Fibroblast of the aortic adventitia (primary cell): ENCODE data around the gene MANBA. TPM values are rescaled to one million over a fixed set of nuclear protein-coding genes. Genes with fewer than 3 reads are reported as not detected.

Experiments
- DNase-seq: peaks from one replicate; pipeline ENCODE4 v3.0.0-alpha.2; 2010; ENCODE audit warnings: low read depth
- H3K4me3 ChIP-seq: 2 replicates; pipeline ENCODE4 v1.5.1; 2011; ENCODE audit warnings: low read depth, mild to moderate bottlenecking, control low read depth, low read length, moderate library complexity
- total RNA-seq: library from RNA; depleted of rRNA; stranded (reverse); fragments of >200 nt; gene quantifications from 2 replicates; pipeline ENCODE4 v1.2.3, GENCODE V29; 2012; ENCODE audit warnings: low replicate concordance
- TF ChIP-seq, protein P1 (sequence below): IDR thresholded peaks from 2 replicates; pipeline ENCODE4 v1.5.1; 2011; ENCODE audit warnings: mild to moderate bottlenecking, low read length, control low read depth, inconsistent platforms; ENCODE audit not compliant: insufficient read depth

Gene MANBA
- total RNA-seq, 1 donor, result 32.1 TPM

GRCh38 chr4:102616636-102617035, 144.1 kb downstream of the MANBA start:
- TF ChIP-seq, protein P1, sequence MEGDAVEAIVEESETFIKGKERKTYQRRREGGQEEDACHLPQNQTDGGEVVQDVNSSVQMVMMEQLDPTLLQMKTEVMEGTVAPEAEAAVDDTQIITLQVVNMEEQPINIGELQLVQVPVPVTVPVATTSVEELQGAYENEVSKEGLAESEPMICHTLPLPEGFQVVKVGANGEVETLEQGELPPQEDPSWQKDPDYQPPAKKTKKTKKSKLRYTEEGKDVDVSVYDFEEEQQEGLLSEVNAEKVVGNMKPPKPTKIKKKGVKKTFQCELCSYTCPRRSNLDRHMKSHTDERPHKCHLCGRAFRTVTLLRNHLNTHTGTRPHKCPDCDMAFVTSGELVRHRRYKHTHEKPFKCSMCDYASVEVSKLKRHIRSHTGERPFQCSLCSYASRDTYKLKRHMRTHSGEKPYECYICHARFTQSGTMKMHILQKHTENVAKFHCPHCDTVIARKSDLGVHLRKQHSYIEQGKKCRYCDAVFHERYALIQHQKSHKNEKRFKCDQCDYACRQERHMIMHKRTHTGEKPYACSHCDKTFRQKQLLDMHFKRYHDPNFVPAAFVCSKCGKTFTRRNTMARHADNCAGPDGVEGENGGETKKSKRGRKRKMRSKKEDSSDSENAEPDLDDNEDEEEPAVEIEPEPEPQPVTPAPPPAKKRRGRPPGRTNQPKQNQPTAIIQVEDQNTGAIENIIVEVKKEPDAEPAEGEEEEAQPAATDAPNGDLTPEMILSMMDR, result no peak
- no peak overlapping the region for H3K4me3 ChIP-seq

DNA sequence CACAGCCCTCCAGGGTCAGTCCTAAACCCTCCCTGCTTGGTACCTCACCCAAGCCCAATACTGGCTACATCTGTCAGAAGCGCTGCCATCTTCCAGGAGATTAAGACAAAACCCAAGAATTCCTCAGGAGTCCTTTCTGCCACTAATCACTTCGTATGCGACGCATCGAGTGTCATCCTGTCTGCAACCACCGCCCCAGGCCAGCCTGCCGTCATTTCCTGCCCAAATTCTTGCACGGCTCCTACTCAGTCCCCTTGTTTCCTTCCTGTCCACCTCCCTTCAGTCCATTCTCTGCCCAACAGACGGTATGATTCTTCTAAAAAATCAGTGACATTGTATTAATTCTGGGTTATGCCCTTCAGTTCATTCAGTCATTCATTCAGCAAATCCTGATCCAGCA, 146.0 kb downstream of the MANBA start:
- TF ChIP-seq, protein P1, result no peak

More at GRCh38 chr4:102616636-102617035, 144.1 kb downstream of the MANBA start:
- no peak for DNase-seq

GRCh38 chr4:102612824-102613366, 147.9 kb downstream of the MANBA start:
- no peak overlapping the region for H3K4me3 ChIP-seq
- no peak for DNase-seq
- TF ChIP-seq, protein P1, result no peak

More for the DNA sequence above, 146.0 kb downstream of the MANBA start:
- DNase-seq, result no peak
- H3K4me3 ChIP-seq, result no peak overlapping the region

- no peak for DNase-seq
- TF ChIP-seq, protein P1, result no peak
- H3K4me3 ChIP-seq, result no peak overlapping the region
These were observed 148.6 kb downstream of the MANBA start for GRCh38 chr4:102612210-102612609.

DNA sequence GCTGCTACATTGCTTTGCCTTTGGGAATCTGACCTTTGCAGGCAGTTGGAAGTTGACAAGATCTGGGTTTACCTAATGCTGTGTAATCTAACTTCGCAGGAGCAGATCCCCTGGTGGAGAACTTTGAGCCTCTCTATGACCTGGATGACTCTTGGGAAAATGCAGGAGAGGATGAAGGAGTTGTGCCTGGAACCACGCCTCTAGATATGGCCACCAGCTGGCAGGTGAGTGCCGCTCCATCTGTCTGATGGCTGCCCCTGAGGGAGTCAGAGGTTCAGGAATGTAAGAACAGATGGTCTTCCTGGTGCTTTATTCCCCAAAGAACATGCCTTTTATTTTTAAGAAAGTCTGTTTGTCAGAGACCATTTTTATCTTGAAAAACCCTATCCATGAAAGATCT, 150.3 kb downstream of the MANBA start:
- TF ChIP-seq, protein P1, result no peak
- no peak for DNase-seq
- H3K4me3 ChIP-seq, result no peak overlapping the region

DNA sequence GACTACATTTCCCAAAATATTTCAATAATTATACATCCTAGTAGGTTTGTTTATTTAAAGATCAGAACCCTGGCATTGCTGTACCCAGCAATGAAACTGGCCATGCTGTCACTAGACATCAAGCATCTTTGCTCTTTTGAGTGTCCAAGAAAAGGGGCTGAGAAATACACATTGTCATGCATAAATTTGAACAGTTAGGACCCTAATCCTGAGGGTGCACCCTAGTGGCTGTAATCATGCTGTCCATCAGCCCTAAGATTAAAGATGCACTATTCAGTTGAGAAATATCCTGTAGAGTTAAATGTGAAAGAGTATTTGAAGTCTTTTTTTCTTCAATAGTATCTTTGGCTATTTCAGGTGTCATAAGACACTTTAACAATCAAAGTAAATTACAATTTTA, 150.8 kb downstream of the MANBA start:
- no peak for DNase-seq
- H3K4me3 ChIP-seq, result no peak overlapping the region
- TF ChIP-seq, protein P1, result peak; percentile 35

DNA sequence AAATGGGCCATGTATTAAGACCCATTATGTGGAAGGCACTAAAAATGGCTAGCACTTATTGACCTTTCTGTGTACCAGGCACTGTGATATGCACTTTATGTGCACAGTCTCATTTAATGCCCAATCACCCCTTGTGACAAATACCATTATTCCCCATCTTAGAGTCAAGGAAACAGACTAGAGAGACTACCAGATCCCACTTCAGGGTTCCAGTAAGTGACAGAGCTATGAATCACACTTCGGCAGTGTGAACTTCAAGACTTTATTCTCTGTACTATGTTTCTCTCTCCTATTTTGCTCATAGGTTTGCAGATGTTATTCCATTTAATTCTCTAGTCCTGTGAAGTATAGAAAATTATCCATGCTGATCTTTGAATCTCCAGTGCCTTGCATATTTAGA, 152.6 kb downstream of the MANBA start:
- TF ChIP-seq, protein P1, result no peak
- DNase-seq, result no peak
- no peak overlapping the region for H3K4me3 ChIP-seq
